Endodermal cell (in vitro differentiated cells): ENCODE results near the gene ITGA11. TPM values are rescaled to one million over a fixed set of nuclear protein-coding genes. Genes with fewer than 3 reads are reported as not detected.
A peak's percentile ranks its signal among the peaks of the same experiment; 100 is the strongest.

Source experiments
- DNase-seq: peaks from one replicate; pipeline ENCODE4 v3.0.0-alpha.2; 2017
- H3K27ac ChIP-seq: 2 replicates; pipeline ENCODE4 v1.5.1; 2013; ENCODE audit warnings: mild to moderate bottlenecking, low read depth, low read length, moderate library complexity
- H3K27me3 ChIP-seq: 2 replicates; pipeline ENCODE4 v1.6.1; 2013; ENCODE audit warnings: mild to moderate bottlenecking, low read length, moderate library complexity; ENCODE audit not compliant: insufficient read depth, control insufficient read depth, poor library complexity, severe bottlenecking
- H3K36me3 ChIP-seq: 2 replicates; pipeline ENCODE4 v1.7.0; 2013; ENCODE audit warnings: mild to moderate bottlenecking, low read length, moderate library complexity; ENCODE audit not compliant: control insufficient read depth, insufficient read depth
- H3K4me1 ChIP-seq: one replicate; pipeline ENCODE4 v1.7.0; 2013; ENCODE audit warnings: low read length; ENCODE audit not compliant: control insufficient read depth, insufficient read depth
- H3K4me3 ChIP-seq: 2 replicates; pipeline ENCODE4 v1.5.1; 2013; ENCODE audit warnings: mild to moderate bottlenecking, low read length, moderate library complexity
- H3K9ac ChIP-seq: 2 replicates; pipeline ENCODE4 v1.6.1; 2013; ENCODE audit warnings: mild to moderate bottlenecking, low read length, moderate library complexity; ENCODE audit not compliant: poor library complexity, severe bottlenecking; ENCODE audit errors: extremely low read depth
- H3K9me3 ChIP-seq: 2 replicates; pipeline ENCODE4 v1.6.1; 2013; ENCODE audit warnings: mild to moderate bottlenecking, low read length, moderate library complexity; ENCODE audit not compliant: control insufficient read depth
- H3K27ac Mint-ChIP-seq: 2 replicates; pipeline ENCODE4 v1.8.0; 2020; ENCODE audit warnings: mixed read lengths
- H3K27me3 Mint-ChIP-seq: 2 replicates; pipeline ENCODE4 v1.8.0; 2021; ENCODE audit warnings: mild to moderate bottlenecking, mixed read lengths; ENCODE audit not compliant: insufficient read depth
- H3K36me3 Mint-ChIP-seq: 2 replicates; pipeline ENCODE4 v1.8.0; 2020; ENCODE audit warnings: low read depth, mixed read lengths
- H3K4me1 Mint-ChIP-seq: 2 replicates; pipeline ENCODE4 v1.8.0; 2020; ENCODE audit warnings: mixed read lengths
- H3K4me3 Mint-ChIP-seq: 2 replicates; pipeline ENCODE4 v1.8.0; 2020; ENCODE audit warnings: mild to moderate bottlenecking, moderate library complexity, mixed read lengths
- H3K9me3 Mint-ChIP-seq: 2 replicates; pipeline ENCODE4 v1.8.0; 2020; ENCODE audit warnings: mild to moderate bottlenecking, mixed read lengths
- CTCF ChIP-seq: fragments of 200-600 bp; sonication (generic); conservative IDR thresholded peaks from 2 replicates; pipeline ENCODE4 v1.5.0; 2021; ENCODE audit warnings: antibody characterized with exemption, mild to moderate bottlenecking
- WGBS, 2 experiments: methylation state at CpG; one replicate each; pipeline versions ENCODE4 v1.1.5 to v1.1.7; 2013; ENCODE audit warnings: missing lambda C conversion rate in 2 of 2, mixed read lengths in 1 of 2; ENCODE audit not compliant: insufficient coverage in 1 of 2, insufficient read length in 1 of 2; 5-methylcytosine and 5-hydroxymethylcytosine counted together
- total RNA-seq, 2 donors: library from RNA; stranded (reverse); fragmentation: NEBNext Ultra II Directional in 1 of 2; extraction: Animal tissue kit (Norgen Biotek cat#: 25700) in 1 of 2; gene quantifications; 2 replicates in 1 of 2; 3 replicates in 1 of 2; pipeline ENCODE4 v1.2.1, GENCODE V29; 2021

The ITGA11 gene
- total RNA-seq, 2 donors from 2014 or later = 0.35 to 1.4 TPM

DNA sequence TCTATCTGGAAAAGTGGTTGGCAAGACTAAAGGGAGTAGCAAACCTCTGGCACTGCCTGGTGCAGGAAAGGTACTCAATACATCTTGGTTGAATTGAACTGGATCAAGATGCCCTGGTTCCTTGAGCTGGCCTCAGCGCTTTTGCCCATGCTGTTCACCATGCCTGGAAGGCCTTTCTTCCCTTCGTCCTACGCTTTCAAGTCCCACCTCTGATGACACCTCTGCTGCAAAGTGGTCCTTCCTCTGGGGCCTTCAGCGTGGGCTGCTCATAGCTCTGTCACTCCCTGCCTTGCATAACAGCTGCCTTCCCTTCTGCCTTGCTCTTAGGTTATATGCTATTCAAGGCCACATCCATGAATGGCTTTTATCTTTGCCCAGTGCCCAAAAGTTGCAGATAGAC is 23.0 kb downstream of the ITGA11 start:
- Histone ChIP-seq H3K27me3 (no peaks in the 10 kb centered on the region), H3K27ac (no peak overlapping the region), H3K36me3 (no peaks in the 10 kb centered on the region), H3K9me3 (no peaks in the 10 kb centered on the region), H3K9ac (no peak overlapping the region), H3K4me3 (no peak overlapping the region), H3K4me1 (no peaks in the 10 kb centered on the region)
- peak; percentile 8 for DNase-seq
- Mint-ChIP-seq H3K36me3 (no peaks in the 10 kb centered on the region), H3K4me3 (no peak overlapping the region), H3K9me3 (no peaks in the 10 kb centered on the region), H3K27me3 (peaks cover 10% of the 10 kb centered on the region), H3K27ac (no peak overlapping the region), H3K4me1 (no peaks in the 10 kb centered on the region)
- no peak for TF ChIP-seq CTCF
- WGBS, 2 experiments = 91 to 98% methylated on average over 4 of the region's 4 CpGs

- DNase-seq = peak; percentile 42
- WGBS, 2 experiments = 92% methylated on average over 2 to 9 of the region's 9 CpGs
- H3K4me1 Mint-ChIP-seq = no peaks in the 10 kb centered on the region
Measured at GRCh38 chr15:68407886-68408881, 23.8 kb downstream of the ITGA11 start.

More at GRCh38 chr15:68407886-68408881, 23.8 kb downstream of the ITGA11 start:
- no peaks in the 10 kb centered on the region for H3K4me1 ChIP-seq
- no peaks in the 10 kb centered on the region for H3K36me3 ChIP-seq
- no peak overlapping the region for H3K27ac ChIP-seq
- peaks cover 10% of the 10 kb centered on the region for H3K27me3 Mint-ChIP-seq
- no peak overlapping the region for H3K4me3 Mint-ChIP-seq
- H3K9me3 ChIP-seq = no peaks in the 10 kb centered on the region
- H3K36me3 Mint-ChIP-seq = no peaks in the 10 kb centered on the region
- H3K4me3 ChIP-seq = no peak overlapping the region
- H3K27ac Mint-ChIP-seq = no peak overlapping the region
- no peak overlapping the region for H3K9ac ChIP-seq
- no peak for TF ChIP-seq CTCF
- H3K9me3 Mint-ChIP-seq = no peaks in the 10 kb centered on the region
- no peaks in the 10 kb centered on the region for H3K27me3 ChIP-seq
